GM21737 (cell line): ENCODE results near the gene USP20.

Source experiments
- ATAC-seq: cut with Tn5 transposase; IDR thresholded peaks from one replicate; pipeline ENCODE4 v1.9.1; 2021; ENCODE audit warnings: mild to moderate bottlenecking, moderate library complexity; ENCODE audit not compliant: unreplicated experiment

The USP20 gene

GRCh38 chr9:129873563-129874190, 38.4 kb downstream of the USP20 start:
- ATAC-seq: no peak

DNA sequence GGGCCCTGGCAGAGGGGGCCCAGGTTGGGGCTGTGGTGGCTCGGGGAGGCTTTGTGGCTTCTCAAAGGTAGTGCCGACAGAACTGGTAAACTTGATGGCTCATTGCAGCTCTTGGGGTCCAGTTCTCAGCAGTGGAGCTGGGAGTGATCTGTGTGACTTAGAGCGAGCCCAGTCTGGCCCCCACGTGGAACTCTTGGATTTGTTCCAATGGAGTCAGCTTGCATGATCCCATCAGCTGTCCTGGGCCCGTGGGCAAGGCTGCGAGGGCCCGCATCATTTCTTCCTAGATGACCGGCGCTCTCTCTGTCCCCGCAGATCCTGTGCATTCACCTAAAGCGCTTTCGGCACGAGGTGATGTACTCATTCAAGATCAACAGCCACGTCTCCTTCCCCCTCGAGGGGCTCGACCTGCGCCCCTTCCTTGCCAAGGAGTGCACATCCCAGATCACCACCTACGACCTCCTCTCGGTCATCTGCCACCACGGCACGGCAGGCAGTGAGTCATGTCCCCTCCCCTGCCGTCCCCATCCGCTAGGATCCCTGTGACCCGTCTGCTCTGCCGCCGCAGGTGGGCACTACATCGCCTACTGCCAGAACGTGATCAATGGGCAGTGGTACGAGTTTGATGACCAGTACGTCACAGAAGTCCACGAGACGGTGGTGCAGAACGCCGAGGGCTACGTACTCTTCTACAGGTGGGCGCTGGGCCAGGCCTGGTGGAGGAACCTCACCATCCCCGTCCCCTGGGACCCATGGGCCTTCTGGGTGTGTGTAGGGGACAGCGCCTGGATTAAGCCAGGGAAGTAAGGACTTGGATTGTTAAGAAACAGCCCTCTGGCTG, 39.2 kb downstream of the USP20 start:
- ATAC-seq: no peak

DNA sequence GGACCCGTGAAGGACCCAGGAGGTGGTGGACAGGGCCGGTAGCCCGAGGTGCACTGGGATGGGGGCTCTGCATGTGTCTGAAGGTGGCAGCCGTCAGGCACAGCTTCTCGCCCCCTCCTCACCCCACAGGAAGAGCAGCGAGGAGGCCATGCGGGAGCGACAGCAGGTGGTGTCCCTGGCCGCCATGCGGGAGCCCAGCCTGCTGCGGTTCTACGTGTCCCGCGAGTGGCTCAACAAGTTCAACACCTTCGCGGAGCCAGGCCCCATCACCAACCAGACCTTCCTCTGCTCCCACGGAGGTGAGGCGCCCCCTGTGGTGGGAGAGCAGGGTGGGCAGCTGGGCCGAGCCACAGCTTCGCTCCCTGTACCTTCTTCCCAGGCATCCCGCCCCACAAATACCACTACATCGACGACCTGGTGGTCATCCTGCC, 39.9 kb downstream of the USP20 start:
- ATAC-seq: no peak

DNA sequence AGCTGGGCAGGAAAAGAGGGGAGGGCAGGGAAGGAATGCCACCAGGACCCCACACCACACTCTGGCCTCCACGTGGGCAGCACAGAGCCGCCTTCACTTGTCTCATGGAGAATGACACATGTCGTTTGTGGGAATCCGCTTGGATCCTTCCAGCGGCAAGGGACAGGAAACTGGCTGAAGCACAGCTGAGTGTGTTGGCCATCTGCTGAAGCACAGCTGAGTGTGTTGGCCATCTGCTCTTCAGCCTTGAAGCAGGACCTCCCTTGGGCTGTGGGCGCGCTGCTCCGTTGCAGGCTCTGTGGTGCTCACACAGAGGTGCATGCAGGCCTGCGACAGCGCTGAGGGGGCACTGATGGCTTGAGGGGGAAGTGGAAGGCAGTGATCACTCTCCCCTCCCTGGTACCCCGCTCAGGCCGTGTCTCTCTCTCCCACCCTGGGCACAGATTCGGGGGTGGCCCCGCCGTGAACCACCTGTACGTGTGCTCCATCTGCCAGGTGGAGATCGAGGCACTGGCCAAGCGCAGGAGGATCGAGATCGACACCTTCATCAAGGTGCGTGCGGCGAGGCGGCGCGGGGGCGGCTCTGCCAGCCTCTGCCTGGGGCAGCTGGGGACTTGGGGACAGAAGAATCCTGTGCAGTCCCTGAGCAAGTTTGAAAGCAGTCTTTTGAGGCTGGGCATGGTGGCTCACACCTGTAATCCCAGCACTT, 40.6 kb downstream of the USP20 start:
- no peak for ATAC-seq

DNA sequence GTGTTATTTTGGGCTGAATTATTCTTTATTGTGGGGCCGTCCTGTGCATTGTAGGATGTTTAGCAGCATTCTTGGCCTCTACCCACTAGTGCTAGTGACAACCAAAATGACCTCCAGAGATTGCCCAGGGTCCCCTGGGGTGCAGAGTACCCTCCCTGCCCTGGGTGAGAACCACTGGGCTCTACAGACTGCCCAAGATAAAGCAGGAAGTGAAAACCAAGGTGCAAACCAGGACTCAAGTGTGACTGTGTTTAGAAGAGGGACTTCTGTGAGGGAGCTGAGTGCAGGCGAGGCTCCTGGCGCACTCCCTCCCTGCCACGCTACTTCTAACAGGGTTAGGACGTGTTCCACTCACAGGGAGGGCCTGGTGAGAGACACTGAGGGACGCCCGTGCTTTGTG, 41.6 kb downstream of the USP20 start:
- ATAC-seq: no peak

DNA sequence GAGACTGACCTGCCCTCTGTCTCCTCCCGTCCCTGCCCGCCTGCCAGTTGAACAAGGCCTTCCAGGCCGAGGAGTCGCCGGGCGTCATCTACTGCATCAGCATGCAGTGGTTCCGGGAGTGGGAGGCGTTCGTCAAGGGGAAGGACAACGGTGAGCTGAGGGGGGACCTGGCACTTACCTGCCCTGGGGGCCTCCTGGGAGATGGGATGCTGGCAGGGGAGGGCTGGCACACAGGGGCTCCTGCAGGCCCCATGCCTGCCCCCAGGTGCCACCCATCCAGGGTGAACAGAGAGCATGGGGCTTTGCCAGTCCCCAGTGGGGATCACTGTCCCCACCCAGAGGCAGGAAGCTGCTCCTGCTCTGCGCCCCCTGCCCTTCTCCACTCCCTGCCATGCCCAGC, 43.0 kb downstream of the USP20 start:
- ATAC-seq: no peak

DNA sequence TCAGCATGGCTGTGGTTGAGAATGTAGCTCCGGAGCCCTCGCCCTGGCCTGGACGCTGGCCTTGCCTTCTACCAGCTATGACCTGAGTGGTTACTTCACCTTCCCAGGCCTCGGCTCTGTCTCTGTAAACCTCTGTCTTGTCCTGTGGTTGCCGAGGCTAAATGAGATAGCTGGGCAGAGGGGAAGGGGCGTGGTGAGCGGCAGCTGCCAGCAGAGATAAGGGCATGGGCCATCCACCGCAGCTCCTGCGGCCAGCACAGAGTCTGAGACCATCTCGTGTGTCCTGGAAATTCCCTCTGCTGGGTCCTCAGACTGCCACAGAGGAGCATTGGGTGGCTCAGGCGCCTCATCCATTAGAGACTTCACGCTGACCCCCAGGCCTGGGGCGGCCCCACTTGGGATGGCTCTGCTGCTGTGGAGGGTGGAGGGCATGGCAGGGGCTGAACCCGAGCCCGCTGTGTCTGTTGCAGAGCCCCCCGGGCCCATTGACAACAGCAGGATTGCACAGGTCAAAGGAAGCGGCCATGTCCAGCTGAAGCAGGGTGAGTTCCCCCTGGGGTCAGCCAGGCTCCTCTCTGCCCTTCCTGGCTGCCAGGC, 43.9 kb downstream of the USP20 start:
- no peak for ATAC-seq

DNA sequence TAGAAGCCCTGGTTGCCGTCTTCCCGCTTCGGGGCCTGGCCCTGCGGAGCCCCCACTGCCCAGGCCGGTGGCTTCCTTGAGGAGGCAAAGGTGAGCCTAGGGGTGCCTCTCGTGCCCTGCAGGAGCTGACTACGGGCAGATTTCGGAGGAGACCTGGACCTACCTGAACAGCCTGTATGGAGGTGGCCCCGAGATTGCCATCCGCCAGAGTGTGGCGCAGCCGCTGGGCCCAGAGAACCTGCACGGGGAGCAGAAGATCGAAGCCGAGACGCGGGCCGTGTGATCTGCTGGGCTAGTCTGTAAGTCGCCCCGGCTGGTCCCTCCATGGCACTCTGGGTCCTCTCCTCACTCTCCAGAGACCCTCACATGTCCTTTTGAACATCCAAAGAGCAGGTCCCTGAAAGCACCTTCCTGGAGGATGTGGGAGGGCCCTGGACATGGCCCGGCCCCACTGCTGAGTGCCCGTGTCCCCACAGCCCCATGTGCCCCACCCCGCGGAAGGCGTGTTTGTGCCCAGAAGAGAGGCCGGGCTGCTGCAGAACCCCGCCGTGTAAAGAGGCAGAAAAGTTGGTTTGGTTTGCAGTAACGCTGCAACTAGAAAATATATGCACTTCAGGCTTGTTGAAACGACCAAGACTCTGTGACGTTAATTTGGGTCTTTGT, 44.9 kb downstream of the USP20 start:
- no peak for ATAC-seq

DNA sequence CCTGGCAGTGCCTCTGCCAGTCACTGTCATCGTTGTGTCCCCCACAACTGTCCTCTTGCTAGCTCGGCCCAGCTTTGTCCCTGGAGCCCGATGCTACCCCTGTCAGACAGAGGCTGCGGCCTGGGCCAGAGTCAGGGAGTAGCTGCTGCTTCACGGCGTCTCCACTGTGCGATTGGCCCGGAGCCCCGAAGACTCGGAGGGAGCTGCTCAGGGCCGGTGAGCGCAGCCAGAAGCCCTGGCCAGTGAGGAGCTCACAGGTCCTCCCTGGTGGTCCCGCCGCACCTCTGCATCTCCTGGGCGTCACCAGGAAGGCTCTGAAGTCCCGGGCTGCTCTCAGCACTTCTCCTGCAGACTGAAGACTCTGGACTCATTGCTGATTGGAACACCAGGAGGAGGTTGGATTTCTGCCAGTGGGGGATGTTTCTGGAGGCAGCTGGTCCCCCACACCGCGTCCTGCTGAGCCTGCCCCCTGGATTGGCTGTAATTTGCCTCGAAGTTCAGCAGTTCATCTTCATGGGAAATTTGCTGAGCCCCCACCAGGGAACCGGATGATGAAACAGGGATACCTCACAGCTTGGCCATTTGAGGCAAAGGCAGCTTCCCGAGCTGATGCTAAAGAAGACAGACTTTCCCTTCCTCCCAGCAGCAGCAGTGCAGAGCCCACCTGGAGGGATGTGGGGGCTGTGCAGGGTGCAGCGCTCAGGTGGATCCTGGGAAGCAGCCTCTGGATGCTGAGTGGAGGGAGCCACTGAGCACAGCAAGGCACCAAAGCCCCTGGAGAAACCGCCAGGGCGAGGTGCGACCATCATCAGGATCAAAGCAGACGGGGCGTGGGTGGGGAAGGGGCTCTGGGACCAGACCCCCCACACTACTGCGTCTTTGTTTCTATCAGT, 45.6 kb downstream of the USP20 start:
- ATAC-seq: no peak

GRCh38 chr9:129881547-129882324, 46.5 kb downstream of the USP20 start:
- no peak for ATAC-seq

GRCh38 chr9:129884220-129885017, 49.2 kb downstream of the USP20 start:
- peak; percentile 43 for ATAC-seq

GRCh38 chr9:129885018-129885669, 49.9 kb downstream of the USP20 start:
- ATAC-seq: no peak

DNA sequence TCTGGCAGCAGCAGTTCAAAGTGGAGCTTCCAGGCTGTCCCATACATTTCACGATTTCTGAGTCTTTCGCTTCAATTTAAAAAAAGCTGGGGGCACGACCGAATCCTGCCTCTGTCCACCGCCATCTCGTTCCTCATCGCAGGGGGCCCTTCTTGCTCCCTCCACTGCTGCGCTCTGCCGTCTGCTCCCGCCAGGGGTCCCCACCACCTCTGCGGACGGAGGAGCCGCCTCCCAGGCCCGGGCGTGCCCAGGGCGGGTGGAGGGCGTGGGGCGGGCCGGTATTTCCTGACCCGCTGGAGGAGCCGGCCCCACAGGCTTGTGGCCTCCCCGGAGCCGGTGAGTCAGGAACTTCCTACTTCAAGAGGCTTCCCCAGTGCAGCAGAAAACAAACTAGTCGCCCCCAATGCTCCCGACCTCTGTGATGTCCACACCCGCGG, 50.4 kb downstream of the USP20 start:
- peak; percentile 21 for ATAC-seq

DNA sequence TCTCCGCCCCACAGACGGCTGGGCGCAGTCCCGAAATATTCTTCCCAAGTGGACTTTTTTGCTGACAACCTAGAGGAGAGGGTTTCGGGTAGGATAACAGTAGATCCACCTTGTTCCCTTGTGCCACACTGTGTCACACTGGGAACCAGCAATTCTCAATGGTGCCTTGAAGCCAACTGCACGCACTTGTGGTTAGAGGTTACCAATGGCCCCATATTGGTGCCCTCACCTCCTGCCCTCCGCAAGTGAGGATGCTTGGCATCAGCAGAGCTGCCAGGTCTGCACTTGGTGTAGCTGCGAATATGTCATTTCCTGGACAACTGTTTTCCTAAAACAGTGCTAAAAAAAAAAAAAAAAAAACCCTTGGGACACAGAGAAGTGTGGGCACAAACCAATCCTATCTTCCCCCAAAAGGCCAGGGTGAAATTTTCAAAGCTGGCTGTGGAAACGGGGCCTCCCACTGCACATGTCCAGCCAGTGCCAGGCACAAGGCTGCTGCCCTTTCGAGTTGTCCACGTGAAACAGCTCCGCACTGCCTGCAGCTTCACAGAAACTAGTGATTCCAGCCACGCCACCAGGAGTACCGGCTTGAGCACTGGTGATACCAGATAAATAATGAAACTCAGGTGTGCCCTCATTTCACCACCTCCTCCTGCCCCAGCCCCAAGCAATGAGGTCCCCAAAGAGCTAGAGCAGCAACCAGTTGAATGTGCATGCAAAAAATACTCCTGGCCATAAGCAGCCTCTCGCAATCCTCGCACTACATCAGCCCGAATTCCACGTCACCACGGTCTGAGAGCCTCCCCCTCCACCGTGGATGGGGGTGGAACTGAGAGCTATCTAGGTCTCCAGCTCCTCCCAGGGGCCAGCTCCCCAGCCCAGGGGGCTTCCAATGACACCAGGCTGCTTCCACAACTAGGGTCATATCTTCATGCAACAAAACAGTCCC, 51.2 kb downstream of the USP20 start:
- no peak for ATAC-seq

DNA sequence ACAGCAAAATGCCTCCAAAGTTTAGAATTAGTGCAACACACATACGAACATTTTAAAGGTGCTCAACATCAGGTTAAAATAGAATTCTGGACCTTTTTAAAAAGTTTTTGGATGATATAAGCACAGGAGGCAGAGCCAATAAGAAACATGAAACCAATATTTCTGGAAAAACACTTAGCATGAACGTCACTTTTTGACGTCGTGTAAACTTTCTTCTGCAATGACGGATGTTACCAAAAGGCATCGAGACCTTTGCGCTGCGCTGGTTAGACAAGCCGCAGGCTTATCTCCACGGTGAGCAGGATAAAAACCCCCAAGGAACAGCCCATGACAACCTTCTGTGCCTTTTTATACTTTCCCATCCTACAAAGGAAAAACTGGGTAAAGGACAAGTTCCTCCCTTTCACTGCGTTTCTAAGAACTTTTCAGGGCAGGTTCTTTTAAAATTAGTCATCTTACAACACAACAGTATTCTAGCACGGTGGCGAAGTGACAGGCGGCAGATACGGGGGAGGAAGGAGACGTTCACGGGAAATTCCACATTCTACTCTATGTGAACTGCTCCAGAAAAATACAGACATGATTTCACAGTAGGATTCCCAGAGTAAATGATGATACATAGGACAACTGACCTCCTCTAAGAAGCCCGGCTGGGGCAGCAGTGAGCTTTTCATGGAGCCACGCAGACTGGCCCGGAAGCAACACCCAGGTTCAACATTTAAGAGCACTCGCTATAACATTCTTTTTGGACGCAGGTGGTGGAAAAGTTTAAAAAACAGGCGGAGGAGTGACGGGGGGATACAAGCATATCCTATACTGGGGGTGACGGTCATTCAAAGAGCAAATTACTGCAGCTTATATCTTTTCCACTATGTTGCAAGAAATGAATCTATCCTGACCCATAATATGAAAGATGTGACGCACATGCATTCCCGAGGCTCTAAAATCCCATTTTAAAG, 52.4 kb downstream of the USP20 start:
- no peak for ATAC-seq
